HG03439 (cell line): ENCODE results near the gene HNRNPF.
"Not testable (repeated sequence)": the region's sequence is repeated elsewhere in the genome, so short reads cannot be mapped to it uniquely, and the experiment has no call there.

Source experiments
- ATAC-seq: cut with Tn5 transposase; IDR thresholded peaks from one replicate; pipeline ENCODE4 v1.9.1; 2021; ENCODE audit warnings: mild to moderate bottlenecking, moderate library complexity; ENCODE audit not compliant: unreplicated experiment

Gene HNRNPF

GRCh38 chr10:43398939-43399319 lies 10.1 kb downstream of the HNRNPF start:
- no peak for ATAC-seq

DNA sequence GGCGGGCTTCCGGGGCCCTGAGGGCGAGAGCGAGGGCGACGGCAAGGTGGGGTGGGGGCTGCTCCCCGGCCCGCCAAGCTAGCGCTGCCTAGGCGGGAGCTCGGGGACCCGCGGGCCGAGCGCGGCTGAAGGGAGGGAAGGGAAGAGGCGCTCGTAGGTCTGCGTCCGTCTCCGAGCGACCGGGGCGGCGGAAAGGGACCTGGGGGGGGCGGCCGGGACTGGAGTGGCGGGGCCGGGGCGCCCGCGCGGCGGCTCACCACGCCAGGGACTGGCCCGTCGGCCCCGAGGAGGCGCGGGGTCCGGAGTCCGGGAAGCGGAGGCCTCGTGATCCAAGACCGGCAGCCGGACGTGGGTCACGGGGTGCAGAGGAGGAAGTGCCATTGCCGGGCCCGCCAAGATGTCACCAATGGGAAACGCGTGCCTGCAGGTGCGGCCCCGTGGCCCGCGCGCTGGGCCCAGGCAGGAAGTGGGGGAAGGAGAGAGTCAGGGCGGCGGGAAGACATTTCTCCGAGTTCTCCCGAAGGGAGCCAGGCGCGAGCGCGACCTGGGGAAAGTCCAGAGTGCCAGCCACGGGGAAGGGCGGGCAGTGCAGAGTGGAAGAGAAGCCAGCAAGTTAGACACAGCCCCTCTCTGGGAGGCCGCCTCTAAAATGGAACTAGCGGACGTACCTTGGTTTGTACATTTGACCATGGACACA lies 11.9 kb downstream of the HNRNPF start:
- peak; percentile 82 for ATAC-seq

DNA sequence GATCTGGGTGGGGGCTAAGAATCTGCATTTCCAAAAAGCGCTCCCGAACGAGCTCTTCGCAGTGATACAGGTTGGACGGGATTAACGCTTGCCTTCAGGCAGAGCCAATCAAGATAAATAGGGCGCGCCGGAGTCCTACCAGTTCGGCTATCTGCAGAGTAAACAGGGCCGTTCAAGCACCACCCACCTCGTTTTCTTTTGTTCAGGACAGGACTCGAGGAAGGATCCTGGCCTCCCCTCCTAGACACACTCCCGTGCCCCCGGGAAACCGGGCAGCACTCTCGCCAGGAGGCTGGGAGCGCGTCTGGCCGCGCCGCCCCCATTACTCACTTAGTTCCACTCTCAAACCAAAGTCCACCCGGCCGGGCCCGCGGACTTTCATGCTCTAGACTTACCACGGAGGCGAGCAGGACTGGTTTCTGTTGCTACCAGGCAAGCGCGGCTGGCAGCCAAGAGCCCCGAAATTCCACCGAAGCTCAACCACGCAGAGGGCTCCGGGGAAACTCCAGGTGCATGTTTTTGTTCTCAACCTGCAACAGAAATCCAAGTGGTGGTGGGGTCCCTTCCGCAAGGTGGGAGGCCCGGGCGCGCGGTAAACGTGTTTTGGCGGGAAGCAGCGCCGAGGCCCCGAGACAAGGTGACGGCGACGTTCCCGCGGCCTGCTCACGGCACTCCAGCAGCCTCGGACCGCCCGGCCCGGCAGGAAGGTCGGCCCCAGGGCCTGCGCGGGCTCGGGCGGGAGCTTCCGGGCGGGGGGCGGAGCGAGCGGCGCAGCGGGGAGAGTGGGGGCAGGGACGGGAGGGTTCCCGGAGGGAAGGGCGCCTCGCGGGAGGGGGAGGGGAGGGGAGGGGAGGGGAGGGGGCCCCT lies 12.7 kb downstream of the HNRNPF start:
- peak; percentile 39 for ATAC-seq

DNA sequence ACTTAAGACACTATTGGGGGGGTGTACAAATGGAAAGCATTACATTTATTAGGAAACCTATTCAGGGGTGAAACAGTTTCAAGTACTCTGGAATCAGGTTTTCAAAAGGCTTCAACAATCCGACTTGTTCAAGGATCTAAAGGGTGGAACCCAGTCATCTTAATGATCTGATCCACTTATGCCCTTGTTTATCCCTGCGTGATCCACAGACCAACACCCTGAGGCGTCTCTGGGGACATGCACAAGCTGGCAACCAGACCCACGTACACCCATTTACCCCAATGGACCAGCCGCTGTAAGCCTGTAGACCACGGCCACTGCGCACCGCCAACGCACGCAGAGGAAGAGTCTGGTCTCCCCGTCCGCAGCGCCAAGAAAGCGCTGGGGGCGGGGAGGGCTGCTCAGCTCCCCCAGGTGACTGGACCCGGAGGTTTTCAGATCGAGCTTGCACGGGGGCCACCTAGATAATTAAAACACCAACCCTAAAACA lies 13.4 kb downstream of the HNRNPF start:
- no peak for ATAC-seq

DNA sequence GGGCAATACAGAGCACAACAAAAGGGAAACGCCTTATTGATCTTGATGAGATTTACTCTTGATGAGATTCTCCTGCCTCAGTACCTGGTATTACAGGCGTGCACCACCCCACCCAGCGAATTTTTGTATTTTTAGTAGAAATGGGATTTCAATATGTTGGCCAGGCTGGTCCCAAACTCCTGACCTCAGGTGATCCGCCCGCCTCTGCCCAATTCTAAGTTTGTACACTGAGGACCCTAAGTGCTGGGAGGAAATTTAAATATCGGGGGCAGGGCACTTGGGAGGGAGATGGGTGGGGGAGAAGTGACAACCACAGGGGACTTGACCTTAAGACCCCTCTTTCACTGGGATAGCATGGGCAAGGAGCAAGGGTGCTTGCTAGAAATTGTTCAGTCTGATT lies 14.1 kb downstream of the HNRNPF start:
- ATAC-seq: no peak

DNA sequence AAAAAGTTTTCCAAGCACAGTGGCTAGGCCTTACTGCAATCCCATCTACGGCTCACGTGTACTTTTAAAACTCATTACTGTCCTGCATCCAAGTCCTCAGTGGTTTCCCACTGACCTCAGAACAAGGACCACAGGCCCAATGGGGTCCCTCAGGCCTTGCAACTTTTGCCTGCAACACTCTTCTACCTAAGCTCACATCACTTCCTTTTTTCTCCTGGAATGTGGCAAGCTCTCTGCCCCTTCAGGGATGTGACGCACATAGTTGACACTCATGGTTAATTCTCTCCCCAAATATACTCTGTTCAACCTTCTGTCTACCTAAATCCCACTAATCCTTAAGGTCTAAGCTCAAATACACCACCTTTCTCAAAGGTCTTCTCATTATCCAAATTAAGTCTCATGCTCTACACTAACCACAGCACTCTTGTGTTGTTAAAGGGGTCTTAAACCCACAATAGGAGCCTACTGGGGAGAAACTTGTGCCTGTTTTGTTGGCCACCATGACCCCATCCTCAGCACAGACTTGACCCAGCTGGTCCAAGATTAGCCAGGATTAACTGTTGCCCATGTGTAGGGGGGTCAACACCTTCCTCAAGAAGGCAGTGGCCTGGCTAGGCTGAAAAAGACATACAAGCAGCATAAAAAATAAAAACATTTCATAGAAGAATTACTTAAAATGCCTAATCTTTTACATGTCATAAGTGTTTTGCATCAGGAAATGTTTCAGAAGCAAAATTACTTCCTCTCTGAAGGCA lies 15.2 kb downstream of the HNRNPF start:
- no peak for ATAC-seq

DNA sequence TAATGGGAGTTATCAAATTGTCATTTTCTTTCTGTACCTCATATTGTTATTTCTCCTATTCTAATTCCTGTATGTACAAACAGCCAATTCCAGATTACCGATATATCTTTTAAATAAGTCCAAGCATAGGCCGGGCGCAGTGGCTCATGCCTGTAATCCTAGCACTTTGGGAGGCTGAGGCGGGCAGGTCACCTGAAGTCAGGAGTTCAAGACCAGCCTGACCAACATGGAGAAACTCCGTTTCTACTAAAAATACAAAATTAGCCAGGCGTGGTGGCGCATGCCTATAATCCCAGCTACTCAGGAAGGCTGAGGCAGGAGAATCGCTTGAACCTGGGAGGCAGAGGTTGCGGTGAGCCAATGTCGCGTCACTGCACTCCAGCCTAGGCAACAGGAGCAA lies 15.8 kb downstream of the HNRNPF start:
- not testable (repeated sequence) for ATAC-seq

- ATAC-seq: no peak
Measured at GRCh38 chr10:43392748-43393147, 16.2 kb downstream of the HNRNPF start.

- no peak for ATAC-seq
Measured at GRCh38 chr10:43391496-43391895, 17.5 kb downstream of the HNRNPF start.

DNA sequence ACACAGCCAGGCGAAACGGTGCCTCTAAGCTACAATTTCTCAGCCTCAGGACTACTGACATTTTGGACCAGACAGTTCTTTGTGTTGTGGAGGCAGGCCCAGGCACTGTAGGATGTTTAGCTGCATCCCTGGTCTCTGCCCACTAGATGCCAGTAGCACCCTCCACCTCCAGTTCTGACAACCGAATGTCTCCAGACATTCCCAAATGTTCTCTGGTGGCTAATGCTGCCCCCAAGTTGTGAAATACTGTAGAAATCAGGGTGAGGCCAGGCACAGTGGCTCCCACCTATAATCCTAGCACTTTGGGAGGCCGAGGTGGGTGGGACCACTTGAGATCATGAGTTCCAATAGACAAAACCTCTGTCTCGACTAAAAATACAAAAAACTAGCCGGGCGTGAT lies 18.2 kb downstream of the HNRNPF start:
- no peak for ATAC-seq

GRCh38 chr10:43390333-43390732 lies 18.7 kb downstream of the HNRNPF start:
- ATAC-seq: no peak

DNA sequence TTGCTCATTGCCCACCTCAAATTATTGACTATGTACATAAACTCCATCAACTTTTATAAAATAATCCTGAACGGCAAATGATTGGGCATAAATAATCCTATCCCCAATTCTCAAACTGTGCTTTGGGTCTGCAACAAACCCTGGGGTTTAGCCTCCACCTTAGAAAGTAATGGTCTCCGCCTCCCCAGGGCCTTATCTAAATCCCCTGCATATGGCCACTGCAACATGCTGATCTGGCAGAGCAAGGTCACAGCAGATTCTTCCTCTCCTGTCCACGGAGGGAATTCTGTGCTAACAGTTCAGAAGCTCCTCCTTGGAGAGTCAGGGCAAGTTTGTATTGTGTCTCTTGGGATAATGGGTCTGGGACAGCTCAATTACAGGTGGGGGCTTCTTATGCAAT lies 19.1 kb downstream of the HNRNPF start:
- ATAC-seq: no peak

DNA sequence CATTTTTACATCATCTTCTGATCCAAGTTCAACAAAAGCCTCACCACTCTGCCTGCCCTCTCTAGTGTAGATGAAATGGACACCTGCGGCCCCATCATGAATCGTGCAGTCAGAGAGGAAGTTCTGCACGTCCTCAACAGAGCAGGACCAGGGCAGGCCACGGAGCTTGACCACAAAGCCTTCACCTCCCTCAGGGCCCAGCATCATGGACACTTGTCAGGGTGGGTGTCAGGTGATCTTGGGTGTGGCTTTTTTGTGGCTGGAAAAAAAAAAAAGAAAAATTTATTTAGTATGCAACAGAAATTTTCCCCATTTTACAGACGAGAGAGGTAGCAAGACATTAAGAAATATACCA lies 21.3 kb downstream of the HNRNPF start:
- no peak for ATAC-seq

- ATAC-seq: no peak
Measured at GRCh38 chr10:43386981-43387677, 21.9 kb downstream of the HNRNPF start.

- ATAC-seq: no peak
Measured at GRCh38 chr10:43386549-43386948, 22.4 kb downstream of the HNRNPF start.

DNA sequence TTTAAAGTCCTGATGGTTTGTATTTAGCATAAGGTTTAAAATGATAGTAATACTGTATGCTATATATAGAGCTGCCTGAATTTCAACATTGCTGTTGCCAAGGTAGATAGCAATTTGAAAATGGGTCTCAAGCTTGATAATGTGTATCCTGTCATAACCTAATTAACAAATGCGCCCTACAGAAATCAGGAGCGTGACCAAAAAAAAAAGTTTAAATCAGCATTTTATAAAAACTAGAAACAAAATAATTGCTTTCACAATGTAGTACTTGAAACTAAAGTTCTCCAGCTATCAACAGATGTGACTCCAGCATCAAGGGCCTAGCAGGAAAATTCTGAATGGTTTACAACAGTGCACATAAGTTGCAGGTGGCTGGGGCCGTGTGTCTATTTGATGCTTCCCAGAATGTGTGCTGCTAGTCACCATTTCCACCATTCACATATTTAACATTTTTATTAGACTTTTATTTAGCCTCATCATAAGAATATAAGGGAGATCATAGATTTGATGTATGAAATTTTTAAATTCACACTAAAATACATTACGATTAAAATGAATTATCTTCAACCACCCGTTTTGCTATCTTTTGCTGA lies 23.5 kb downstream of the HNRNPF start:
- ATAC-seq: no peak

- ATAC-seq: no peak
Measured at GRCh38 chr10:43384252-43385221, 24.4 kb downstream of the HNRNPF start.

- ATAC-seq: no peak
Measured at GRCh38 chr10:43383204-43383971, 25.6 kb downstream of the HNRNPF start.
